Stimulated activated CD8-positive, alpha-beta memory T cell treated with anti-CD3 and anti-CD28 coated beads, Interleukin-4, amount 100 ng/mL, for 4 hours (primary cell): ENCODE data around the gene RGS1.

Experiments
- DNase-seq, 2 donors: peaks; one replicate each; pipeline ENCODE4 v3.0.0-alpha.2; 2020; ENCODE audit warnings: low read depth in 2 of 2, low spot score in 1 of 2

RGS1 gene

DNA sequence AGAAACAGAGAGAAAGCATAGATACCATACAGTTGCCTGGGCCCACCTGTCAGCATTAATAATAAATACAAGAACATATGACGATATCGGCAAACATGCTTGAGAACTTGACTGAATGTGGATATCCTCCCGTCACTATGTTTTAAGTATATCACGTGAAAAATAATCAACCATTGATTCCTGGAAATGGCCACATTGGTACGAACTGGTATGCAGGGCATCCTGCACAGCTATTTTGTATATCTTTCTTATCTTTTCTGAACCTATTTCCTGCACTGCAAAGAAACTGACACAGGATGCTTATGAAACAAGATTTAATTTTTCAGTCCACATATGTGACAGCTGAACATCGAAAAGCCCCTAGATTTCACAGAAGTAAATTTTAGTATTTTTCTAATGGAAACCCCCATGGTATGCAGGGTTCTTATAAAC, 22.8 kb upstream of the RGS1 start:
- DNase-seq: no peak

DNA sequence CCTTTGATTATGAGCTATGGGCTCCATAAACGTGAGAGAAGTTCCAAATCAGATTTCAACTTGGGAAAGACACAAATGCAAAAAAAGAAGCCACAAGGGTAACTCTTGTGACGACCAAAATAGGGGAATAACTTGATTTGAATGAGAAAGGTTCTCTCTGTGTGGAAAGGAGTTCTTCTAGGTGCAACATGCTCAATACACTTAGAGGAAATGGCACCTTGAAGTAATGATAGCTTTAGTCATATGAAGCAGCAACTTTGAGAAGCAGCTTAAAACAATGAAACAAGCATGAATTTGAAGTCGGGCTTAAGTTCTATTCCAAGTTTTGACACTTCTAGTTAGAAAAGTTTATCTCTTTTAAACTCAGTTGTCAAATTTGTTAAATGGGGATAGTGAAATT, 21.8 kb upstream of the RGS1 start:
- no peak for DNase-seq

DNA sequence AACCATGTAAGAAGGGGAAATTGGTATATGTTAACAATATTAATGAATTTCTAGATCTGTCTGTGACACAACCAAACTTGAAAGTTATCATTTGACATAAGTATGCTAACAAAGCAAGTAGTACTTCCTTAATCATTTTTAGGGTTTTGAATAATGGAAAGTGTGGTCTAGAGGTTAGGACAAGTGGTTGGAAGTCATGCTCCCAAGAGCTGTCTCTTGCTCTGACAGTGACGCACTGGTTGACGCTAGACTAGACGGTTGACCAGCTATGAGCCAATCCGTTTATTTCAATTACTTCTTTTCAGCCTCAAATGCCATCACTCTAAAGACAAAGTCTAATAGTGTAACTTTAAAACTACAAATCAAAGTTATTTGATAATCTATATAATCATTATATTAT, 20.7 kb upstream of the RGS1 start:
- no peak for DNase-seq

DNA sequence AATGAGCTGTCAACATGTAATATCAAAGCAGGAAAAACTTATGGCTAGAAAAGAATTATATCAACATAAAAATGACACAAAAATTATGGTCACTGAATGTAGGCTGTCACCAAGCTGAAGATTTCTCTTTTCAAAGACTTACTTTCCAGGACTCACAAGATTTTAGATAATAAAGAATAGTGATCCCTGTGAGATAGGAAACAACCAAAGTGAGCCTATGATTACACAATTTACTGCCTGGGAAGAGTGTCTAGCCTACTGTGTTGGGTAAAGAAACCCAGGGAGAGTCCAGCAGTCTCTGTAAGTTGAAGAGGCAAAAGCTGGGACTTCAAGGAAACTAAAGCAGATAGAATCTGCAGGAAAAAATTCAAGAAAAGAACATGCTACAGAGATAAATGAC, 20.2 kb upstream of the RGS1 start:
- DNase-seq: no peak

DNA sequence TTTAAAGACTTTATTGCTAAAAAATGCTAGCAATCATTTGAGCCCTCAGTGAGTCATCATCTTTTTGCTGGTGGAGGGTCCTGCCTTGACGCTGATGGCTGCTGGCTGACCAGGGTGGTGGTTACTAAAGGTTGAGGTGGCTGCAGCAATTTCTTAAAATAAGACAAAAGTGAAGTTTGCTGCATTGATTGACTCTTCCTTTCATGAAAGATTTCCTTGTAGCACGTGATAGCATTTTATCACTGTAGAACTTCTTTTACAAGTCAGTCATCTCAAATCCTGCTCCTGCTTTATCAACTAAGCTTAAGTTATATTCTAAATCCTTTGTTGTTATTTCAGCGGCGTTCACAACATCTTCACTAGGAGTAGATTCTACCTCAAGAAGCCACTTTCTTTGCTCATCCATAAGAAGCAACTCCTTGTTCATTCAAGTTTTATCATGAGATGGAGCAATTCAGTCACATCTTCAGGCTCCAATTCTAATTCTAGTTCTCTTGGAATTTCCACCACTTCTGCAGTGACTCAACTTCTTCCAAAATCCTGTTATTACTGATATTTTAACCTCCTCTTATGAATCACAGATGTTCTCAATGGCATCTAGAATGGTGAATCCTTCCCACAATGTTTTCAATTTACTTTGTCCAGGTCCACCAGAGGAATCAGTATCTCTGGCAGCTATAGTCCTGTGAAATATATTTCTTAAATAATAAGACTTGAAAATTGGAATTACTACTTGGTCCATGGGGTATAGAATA, 17.6 kb upstream of the RGS1 start:
- DNase-seq: no peak

DNA sequence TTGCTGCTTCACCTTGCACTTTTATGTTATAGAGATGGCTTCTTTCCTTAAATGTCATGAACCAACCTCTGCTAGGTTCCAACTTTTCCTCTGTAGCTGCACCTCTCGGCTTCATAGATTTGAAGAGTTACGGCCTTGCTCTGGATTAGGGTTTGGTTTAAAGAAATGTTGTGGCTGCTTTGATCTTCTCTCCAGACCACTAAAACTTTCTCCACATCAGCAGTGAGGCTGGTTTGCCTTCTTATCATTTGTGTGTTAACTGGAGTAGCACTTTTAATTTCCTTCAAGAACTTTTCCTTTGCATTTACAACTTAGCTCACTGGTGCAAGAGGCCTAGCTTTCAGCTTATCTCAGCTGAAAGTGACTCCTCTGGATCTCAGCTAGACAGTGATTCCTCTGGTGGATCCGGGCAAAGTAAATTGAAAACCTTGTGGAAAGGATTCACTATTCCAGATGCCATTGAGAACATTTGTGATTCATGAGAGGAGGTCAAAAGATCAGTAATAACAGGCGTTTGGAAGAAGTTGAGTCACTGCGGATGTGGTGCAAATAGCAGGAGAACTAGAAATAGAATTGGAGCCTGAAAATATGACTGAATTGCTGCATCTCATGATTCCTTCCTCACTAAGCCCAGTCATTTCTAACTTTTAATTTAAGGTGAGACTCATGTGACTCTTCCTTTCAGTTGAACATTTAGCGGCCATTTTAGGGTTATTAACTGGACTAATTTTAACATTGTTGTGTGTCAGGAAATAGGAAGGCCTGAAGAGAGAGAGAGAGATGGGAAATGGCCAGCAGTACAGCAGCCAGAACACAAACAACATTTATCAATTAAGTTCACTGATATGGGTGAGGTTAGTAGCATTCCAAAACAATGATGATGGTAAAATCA, 16.2 kb upstream of the RGS1 start:
- no peak for DNase-seq

DNA sequence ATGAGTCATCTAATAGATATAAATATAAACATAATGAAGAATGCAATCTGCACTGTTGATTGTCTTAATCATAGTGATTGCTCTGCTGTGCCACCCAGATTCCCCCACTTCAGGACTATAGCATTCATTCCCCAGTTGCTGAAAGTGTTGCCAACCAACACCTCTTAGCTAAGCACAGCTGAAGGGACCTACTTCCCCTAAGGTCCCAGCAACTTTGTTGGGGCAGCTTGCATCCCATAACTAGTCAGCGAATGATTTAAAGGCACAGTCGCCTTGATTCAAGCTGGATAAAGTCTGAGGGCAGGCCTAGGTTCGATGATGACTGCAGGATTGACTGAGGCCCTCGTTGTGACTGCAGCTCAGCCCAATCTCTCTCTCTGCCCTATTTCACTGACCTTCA, 14.3 kb upstream of the RGS1 start:
- DNase-seq: no peak

DNA sequence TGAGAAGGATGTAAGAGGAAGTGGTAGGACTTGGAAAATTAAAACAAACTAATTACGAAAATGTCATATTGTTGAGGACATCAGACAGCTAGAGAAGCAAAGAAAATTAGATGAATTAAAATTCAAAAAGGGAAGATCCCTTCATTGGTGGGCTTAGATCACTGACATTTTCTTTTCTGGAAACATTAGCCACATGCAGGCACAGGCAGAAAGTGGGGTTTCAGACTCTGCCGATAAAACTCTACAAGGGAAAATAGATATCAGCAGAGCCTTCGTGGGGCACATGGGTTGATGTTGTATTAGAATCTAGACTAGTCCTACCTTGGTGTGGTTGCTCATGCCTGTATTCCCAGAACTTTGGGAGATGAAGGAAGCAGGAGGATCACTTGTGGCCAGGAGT, 12.4 kb upstream of the RGS1 start:
- DNase-seq: no peak

DNA sequence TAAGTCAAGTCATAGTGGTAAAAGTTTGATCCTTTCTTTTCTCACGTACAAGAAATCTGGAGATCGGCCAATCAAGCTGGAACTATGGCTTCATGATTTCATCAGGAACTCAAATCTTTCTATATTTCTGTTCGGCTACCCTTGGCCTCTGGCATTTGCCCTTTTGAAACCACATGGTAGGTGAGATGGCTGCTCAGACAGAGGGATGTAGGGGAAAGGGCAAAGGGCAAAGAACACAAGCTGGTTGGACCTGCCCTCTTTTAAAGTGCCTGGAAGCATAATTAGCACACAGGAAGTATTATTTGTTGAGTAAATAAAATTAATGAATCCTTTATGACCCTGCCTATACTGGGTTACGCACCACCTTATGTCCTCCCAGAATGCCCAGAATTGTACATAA, 11.5 kb upstream of the RGS1 start:
- DNase-seq: no peak

DNA sequence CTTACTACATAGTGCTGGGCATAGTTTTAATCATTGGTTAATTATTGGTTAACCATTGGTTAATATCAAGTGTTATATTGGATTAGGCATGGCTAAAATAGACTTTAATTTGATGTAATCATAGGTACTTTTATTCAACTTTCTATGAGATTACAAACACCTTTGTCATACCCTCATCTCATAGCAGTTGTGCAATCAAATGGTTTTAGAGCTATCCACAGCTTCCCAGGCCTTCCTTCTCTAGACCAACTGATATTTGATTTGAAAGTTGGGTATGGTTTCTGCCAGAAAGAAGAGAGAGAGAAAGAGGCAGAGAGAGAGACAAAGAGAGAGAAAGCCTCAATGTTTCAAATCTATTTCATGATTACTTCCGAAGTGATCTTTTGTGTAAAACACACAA, 9.6 kb upstream of the RGS1 start:
- no peak for DNase-seq

DNA sequence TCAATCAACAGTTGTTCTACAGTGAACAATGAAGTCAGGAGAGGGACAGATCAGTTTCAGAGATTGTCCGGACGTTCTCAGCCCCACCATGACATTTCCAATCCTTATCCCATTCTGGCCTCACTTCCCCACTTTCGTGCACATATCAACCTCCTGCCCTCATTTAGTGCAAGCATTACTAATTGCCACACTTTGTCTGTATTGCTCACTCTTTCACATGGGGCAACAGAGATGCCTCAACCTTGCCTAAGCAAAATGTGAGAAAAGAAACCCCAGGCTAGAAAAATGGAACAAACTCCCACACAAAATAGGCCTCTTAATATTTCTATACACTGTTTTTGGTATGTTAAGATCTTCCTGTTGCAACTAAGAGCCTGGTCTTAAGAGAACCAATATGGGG, 8.9 kb upstream of the RGS1 start:
- DNase-seq: no peak

DNA sequence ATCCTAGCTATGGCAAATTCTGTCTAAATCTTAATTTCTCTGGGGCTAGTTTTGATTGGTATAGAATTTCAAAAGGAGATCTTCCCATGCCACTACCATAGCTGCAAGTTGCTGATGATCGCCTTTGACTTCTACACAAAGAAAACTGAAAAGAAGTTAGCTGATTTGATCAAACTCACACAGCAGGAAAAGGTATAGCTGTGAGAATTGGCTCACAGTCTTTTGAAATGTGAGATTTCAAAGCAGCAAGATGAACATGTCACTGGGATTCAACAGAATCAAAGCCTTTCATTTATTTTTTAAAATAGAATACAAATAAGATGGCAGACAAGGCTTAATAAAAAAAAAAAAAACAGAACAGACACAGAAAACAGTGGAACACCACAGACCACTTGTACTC, 7.5 kb upstream of the RGS1 start:
- no peak for DNase-seq

DNA sequence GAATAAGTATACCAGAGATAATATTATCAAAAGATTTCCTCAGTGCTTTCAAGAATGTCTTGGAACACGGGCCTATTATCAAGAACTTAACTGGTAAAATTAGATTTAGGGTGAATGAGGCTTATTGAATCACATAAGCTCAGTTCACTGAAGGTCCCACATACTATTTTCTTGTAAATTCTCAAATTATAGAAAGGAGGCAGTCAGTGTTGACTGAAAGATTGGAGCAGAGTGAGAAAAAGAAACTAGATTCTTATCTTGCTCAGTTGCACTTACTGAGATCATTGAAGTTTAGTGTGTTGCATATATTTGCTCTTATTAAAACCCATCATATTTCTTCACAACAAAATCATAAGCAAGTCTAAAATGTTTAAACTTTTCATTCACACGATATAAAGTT, 3.9 kb upstream of the RGS1 start:
- DNase-seq: no peak

DNA sequence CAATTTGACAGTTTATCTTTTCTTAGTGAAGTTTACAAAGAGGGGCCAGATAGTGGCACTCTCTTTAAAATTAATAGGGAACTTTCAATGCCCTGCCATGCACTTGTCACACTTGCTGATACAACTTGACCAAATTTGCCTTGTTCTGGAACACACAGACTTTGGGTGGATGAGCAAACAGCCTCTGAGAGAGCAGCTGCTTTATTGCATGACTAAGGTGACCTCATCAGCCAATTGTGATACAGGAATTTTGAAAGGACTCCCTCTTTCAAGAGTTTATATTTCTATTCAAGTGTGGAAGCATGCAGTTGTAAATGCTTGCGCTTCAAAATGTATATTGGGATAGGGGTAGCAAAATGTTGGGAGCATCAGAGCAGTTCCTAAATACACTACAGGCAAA, 2.1 kb upstream of the RGS1 start:
- DNase-seq: no peak

DNA sequence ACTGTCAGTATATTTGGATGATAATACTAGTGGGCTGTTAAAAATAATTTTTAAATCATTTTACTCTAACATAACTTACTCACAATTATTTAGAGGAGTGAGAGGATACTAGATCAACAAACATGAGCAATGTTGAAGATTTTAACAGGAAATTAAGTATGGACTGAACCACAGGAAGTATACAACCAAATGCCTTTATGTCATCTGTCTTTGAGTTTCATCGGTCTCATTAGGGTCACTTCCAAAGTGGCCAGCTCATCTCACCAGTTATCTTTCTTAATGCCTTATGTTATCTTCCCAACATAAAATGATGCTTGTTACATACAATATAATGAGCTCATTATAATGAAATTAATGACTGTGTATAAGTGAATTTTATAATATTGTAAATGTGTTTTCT, 1.5 kb upstream of the RGS1 start:
- DNase-seq: no peak

DNA sequence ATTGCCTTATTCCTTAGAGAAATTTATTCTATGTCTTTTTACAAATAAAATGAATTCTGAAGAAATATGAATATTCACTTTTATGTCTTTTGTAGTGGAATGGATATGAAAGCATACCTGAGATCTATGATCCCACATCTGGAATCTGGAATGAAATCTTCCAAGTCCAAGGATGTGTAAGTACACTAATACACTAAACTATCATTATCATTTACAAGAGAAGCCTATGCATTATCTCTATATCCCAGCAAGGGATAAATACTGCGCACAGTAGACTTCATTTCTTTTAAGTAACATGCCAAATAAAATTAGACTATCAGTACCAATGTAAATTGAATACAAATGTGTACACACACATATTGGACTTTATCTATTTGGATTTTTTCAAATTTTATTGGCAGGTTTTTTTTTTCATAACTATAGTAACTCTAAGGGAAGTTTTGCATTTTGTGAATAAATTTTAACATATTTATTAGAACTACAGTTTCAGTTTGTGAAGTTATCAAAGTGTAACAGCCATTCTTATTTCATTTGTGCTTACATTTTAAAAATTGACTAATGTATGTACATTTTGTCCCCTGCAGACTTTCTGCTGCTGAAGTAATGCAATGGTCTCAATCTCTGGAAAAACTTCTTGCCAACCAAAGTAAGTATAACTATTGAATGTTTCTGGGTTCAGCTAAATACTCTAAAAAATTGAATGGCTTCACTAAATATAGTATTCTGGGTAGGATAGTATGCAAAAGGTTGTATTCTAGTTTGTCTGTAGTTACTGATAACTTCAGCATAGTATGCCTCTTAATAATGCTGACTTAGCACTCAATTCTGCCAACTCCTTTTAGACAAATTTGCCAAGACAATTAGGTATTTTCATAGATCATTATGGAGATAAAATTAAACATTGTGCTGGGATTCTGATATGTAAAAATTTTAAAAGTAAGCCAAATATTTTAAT, 894 bp downstream of the RGS1 start:
- no peak for DNase-seq

DNA sequence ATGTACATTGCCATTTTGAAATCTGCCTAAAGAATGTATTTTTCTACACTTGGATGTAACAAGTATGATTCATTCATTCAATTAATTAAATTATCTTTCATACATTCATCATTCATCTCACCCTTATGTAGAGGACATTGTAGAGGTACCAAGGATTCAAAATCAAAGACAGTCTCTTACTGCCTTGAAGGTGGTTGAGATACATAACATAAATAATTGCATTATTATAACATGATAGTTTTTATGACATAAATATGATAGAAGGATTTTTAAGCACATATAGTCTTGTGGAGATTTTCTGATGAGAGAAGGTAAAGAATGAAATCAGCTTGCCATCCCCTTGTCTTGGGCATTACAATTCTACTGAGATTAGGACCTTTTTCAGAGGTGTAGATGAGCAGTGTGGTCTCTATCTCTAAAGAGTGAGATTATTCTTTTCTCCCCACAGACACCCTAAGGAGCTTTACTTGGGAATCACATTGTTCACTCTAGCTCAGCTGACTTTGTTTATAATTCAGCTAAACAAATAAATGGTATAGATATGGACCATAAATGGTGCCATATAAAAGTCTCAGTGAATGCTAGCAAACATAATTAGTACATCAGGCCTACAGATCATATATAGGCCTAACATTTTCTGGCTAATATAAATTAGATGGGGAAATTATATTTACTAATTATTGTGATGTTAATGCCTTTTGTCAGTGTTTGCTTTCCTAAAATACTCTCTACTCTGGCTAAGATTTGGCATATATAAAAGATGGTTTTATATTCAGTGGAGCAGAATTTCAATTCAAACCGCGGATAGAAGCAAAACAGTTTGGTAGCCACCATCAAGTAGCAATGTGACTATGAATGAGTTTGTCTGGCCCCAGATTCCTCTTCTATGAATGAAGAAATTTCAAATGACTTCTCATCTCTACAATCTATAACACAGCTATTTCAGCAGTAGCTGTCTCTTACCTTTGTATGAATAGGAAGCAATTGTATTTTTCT, 1.9 kb downstream of the RGS1 start:
- DNase-seq: no peak

DNA sequence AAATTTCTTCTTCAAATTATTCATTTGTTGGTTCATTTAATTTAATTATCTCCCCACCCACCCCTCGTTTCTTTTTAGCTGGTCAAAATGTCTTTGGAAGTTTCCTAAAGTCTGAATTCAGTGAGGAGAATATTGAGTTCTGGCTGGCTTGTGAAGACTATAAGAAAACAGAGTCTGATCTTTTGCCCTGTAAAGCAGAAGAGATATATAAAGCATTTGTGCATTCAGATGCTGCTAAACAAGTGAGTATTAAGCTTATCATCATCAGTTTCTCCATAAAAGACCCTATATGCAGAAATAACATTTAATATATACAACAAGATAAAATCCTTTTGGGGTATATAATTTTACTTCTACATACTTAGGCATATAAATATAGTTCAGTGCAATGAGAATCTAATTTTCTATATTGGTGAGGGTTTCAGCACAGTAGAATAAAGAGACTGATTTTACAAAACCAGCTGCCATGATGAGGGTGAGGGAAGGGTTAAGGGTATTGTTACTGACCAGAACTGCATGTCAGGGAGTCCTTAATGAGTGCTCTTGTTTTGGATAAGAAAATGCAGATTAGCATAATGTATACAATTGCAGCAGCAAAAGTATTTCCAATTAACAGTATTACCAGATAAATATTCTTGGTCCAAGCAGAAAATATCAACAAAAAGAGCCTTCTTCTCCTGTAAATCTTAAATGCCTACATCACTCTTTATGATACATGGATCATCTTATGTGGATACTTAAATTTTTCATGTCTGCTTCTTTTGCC, 2.8 kb downstream of the RGS1 start:
- DNase-seq: no peak

DNA sequence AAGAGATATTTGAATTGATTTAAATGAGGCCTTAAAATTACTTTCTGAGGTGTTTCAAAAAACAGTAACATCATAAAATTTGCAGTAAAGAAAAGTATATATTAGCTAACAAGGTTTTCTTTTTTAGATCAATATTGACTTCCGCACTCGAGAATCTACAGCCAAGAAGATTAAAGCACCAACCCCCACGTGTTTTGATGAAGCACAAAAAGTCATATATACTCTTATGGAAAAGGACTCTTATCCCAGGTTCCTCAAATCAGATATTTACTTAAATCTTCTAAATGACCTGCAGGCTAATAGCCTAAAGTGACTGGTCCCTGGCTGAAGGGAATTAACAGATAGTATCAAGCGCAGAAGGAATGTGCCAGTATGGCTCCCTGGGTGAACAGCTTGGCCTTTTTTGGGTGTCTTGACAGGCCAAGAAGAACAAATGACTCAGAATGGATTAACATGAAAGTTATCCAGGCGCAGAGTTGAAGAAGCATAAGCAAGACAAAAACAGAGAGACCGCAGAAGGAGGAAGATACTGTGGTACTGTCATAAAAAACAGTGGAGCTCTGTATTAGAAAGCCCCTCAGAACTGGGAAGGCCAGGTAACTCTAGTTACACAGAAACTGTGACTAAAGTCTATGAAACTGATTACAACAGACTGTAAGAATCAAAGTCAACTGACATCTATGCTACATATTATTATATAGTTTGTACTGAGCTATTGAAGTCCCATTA, 3.6 kb downstream of the RGS1 start:
- DNase-seq: no peak
